22Rv1 (cell line): ENCODE measurements around the gene ISCA1.

Source experiments
- CTCF ChIP-seq: fragments of 450-650 bp; IDR thresholded peaks from 2 replicates; pipeline ENCODE4 v1.5.1; 2017; ENCODE audit warnings: mild to moderate bottlenecking
- ZFX ChIP-seq: fragments of 450-650 bp; IDR thresholded peaks from 2 replicates; pipeline ENCODE4 v1.6.1; 2017; ENCODE audit warnings: antibody characterized with exemption, borderline replicate concordance

DNA sequence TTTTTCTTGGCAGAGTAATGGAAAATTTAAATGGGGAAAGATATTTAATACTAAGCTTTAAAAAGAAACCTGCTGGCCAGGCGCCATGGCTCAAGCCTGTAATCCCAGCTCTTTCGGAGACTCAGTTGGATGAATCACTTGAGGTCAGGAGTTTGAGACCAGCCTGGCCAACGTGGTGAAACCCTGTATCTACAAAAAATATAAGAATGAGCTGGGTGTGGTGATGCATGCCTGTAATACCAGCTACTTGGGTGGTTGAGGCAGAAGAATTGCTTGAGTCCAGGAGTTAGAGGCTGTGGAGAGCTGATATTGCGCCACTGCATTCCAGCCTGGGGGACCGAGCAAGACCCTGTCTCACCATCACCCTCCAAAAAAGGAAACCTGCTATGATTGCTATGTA is 39.0 kb upstream of the ISCA1 start:
- TF ChIP-seq CTCF (no peak), ZFX (no peak)
